ENCODE data around the gene SCGN. TPM values are rescaled to one million over a fixed set of nuclear protein-coding genes. Genes with fewer than 3 reads are reported as not detected.

Gene SCGN
- total RNA-seq, 1 experiment from 2014 or later = not detected

- no peak overlapping the region for H3K4me3 Mint-ChIP-seq
- no peak for ATAC-seq
- ChIA-PET CTCF (interaction anchor here (1.2 to 1.3 kb wide), 2 partner anchors 13 to 416 kb away, joined by 3 to 6 read pairs; no protein-coding TSS in a partner anchor), POLR2A (no interaction called here)
- H3K27ac Mint-ChIP-seq = no peak overlapping the region
- peaks cover 43% of the 10 kb centered on the region for H3K27me3 Mint-ChIP-seq (ENCODE audit: low read depth)
- DNase-seq (ENCODE audit: low spot score) = no peak
- no peaks in the 10 kb centered on the region for H3K36me3 Mint-ChIP-seq
- TF ChIP-seq GTF2I (CRISPR knock-in tag; conservative IDR thresholded peaks at IDR 0.05) (no peak), GABPB1 (CRISPR knock-in tag; IDR thresholded peaks at IDR 0.05) (no peak), ZNF425 (CRISPR knock-in tag; conservative IDR thresholded peaks at IDR 0.05) (no peak), ESRRA (CRISPR knock-in tag; IDR thresholded peaks at IDR 0.05; ENCODE audit: borderline replicate concordance) (no peak), ARID4B (CRISPR knock-in tag; IDR thresholded peaks at IDR 0.05; ENCODE audit: borderline replicate concordance) (no peak), E2F5 (CRISPR knock-in tag; IDR thresholded peaks at IDR 0.05) (no peak), PRRX2 (CRISPR knock-in tag; IDR thresholded peaks at IDR 0.05) (no peak), JAZF1 (CRISPR knock-in tag; IDR thresholded peaks at IDR 0.05) (no peak), RORB (CRISPR knock-in tag; IDR thresholded peaks at IDR 0.05) (no peak), HMGXB4 (CRISPR knock-in tag; IDR thresholded peaks at IDR 0.05) (no peak), RELA (CRISPR knock-in tag; IDR thresholded peaks at IDR 0.05; ENCODE audit: borderline replicate concordance) (no peak), FOXJ3 (CRISPR knock-in tag; IDR thresholded peaks at IDR 0.05; ENCODE audit: borderline replicate concordance) (no peak), AFF4 (CRISPR knock-in tag; IDR thresholded peaks at IDR 0.05; ENCODE audit: borderline replicate concordance) (no peak), ZNF232 (CRISPR knock-in tag; IDR thresholded peaks at IDR 0.05) (no peak)
- no peaks in the 10 kb centered on the region for H3K9me3 Mint-ChIP-seq
- H3K4me1 Mint-ChIP-seq = peaks cover 3% of the 10 kb centered on the region; the same call in 1 of the 2 replicates
Observed at GRCh38 chr6:25639653-25640052, 12.4 kb upstream of the SCGN start.
